Lower lobe of right lung (tissue), 2 donors: ENCODE measurements around the gene SMAD9. TPM values are rescaled to one million over a fixed set of nuclear protein-coding genes. Genes with fewer than 3 reads are reported as not detected.

Source experiments
- ATAC-seq, 2 donors: fragments of 200-7000 bp; cut with Tn5 transposase; one replicate each; pipeline ENCODE4 v1.9.1; 2020 to 2022; ENCODE audit warnings: mild to moderate bottlenecking in 2 of 2, moderate library complexity in 2 of 2
- DNase-seq: peaks from one replicate; pipeline ENCODE4 v3.0.0-alpha.2; 2020
- H3K27ac ChIP-seq: fragments of 200-600 bp; one replicate; pipeline ENCODE4 v1.8.0; 2022
- H3K27me3 ChIP-seq: fragments of 200-600 bp; one replicate; pipeline ENCODE4 v1.8.0; 2022; ENCODE audit warnings: low read depth
- H3K36me3 ChIP-seq: fragments of 200-600 bp; one replicate; pipeline ENCODE4 v1.8.0; 2022; ENCODE audit warnings: mild to moderate bottlenecking
- H3K4me1 ChIP-seq: fragments of 200-600 bp; one replicate; pipeline ENCODE4 v1.8.0; 2022
- H3K4me3 ChIP-seq: fragments of 200-600 bp; one replicate; pipeline ENCODE4 v1.8.0; 2022; ENCODE audit warnings: mild to moderate bottlenecking
- H3K9me3 ChIP-seq: fragments of 200-600 bp; one replicate; pipeline ENCODE4 v1.8.0; 2022
- intact Hi-C: fragments of 100-400 bp; cut with DNase I; formaldehyde crosslinking; loops from one replicate; pipeline ENCODE4 v1.11.0; 2022
- total RNA-seq: library from RNA; stranded (reverse); fragmentation: NEBNext Ultra II Directional; extraction: Animal tissue kit (Norgen Biotek cat#: 25700); gene quantifications from one replicate; pipeline ENCODE4 v1.2.1, GENCODE V29; 2021
- TF ChIP-seq, protein P1 (sequence below): fragments of 200-600 bp; IDR thresholded peaks from one replicate; pipeline ENCODE4 v1.8.0; 2022; ENCODE audit warnings: antibody characterized with exemption, mild to moderate bottlenecking
- donor health status: DM: no; HTN: yes; CAD: no; lungs with severe emphysema.

Gene SMAD9
- total RNA-seq, 1 donor from 2014 or later, result 17.6 TPM

DNA sequence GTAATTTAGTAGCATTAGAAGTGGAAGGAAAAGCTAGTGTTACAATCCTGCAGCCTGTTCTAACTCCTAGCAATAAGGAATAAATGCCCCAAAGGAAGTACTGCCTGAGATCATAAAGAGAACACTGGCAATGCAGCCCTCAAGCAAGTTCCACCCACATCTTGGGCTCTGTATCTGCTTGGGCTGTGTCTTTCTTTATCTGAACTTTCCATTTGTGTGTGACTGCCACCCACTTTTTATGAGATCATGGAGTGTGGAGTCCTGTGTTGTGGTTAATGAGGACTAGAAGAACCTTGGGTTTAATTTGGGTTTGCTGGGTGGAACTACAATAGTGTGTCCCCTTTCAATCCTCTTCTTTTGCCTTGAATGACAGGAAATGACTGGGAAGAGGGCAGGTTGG is 62.8 kb downstream of the SMAD9 start:
- Histone ChIP-seq H3K36me3 (no peaks in the 10 kb centered on the region), H3K27me3 (no peaks in the 10 kb centered on the region), H3K4me1 (no peaks in the 10 kb centered on the region), H3K27ac (no peak overlapping the region), H3K9me3 (no peaks in the 10 kb centered on the region), H3K4me3 (no peak overlapping the region)
- TF ChIP-seq, protein P1, sequence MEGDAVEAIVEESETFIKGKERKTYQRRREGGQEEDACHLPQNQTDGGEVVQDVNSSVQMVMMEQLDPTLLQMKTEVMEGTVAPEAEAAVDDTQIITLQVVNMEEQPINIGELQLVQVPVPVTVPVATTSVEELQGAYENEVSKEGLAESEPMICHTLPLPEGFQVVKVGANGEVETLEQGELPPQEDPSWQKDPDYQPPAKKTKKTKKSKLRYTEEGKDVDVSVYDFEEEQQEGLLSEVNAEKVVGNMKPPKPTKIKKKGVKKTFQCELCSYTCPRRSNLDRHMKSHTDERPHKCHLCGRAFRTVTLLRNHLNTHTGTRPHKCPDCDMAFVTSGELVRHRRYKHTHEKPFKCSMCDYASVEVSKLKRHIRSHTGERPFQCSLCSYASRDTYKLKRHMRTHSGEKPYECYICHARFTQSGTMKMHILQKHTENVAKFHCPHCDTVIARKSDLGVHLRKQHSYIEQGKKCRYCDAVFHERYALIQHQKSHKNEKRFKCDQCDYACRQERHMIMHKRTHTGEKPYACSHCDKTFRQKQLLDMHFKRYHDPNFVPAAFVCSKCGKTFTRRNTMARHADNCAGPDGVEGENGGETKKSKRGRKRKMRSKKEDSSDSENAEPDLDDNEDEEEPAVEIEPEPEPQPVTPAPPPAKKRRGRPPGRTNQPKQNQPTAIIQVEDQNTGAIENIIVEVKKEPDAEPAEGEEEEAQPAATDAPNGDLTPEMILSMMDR, result no peak
- no peak for DNase-seq
- intact Hi-C loops, result no loop called here
- no peak for ATAC-seq

DNA sequence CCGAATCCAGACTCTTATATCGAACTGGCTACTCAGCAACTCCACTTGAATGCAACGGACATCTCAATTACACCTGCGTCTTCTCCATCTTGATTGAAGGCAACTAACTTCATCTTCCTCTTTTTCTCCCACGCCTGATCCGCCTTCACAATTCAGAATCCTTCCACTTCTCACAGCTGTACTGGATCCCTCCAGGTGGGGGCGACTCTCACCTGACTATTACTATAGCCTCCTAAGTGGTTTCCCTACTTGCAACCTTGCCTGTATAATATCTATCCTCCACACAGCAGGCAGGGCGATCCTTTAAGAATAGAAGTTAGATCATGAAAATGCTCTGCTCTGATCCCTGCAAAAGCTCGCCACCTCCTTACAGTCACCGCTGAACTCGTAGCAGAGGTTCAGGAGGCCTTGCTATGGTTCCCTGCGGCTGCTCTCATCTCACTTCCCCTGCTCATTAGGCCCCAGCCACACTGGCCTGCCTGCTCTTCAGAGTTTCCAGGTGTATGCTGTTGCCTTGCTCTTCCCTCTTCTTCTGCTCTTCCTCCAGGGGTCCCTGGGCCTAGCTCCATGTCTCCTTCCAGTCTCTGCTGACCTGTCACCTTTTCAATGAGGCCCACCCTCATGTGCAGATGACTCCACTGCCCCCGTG is 69.1 kb downstream of the SMAD9 start:
- ATAC-seq, result peak in 1 of 2 donors; percentile 30
- H3K4me1 ChIP-seq, result peaks cover 5% of the 10 kb centered on the region
- TF ChIP-seq, protein P1, result peak; percentile 25
- H3K4me3 ChIP-seq, result no peak overlapping the region
- intact Hi-C loops, result no loop called here
- H3K27ac ChIP-seq, result no peak overlapping the region
- no peak for DNase-seq
- no peaks in the 10 kb centered on the region for H3K9me3 ChIP-seq
- H3K27me3 ChIP-seq, result no peaks in the 10 kb centered on the region
- peaks cover 8% of the 10 kb centered on the region for H3K36me3 ChIP-seq

DNA sequence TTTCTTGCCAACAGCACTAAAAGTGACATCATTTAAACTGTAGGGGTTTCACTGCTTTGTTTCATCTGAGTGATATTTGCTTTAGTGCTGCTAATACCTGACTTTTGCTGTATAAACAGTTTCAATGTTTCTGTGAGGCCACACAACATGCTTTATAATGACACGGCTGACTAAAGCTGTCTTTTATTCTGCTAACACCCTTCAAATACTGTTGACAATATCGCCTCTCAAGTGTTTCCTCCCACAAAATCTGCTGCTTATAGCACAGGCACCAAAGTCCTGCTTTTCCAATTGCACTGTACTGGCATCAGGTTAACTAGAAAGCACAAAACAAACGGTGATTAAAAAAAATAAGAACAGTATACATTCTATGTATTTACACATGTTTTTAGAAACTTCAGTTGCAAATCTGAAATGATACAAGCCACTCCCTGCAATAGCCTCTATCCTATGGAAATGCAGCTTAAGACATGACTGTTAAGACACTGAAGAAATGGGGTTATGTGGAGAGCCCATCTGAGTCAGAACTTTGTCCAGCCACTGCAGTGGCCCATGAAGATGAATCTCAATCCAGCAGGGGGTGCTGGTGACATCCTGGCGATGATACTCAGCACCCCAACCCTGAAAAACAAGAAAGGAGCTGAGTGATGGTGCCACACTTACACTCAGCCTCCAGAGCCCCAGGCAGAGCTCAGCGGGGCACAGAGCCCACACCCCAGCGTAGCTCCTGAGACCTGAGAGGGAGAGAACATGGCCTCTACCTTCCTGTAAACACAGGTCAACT is 71.6 kb downstream of the SMAD9 start:
- no peak for DNase-seq
- no peak overlapping the region for H3K27ac ChIP-seq
- intact Hi-C loops, result no loop called here
- H3K36me3 ChIP-seq, result peaks cover 8% of the 10 kb centered on the region
- H3K4me3 ChIP-seq, result no peak overlapping the region
- ATAC-seq, result peak in 1 of 2 donors; percentile 9
- no peaks in the 10 kb centered on the region for H3K27me3 ChIP-seq
- H3K4me1 ChIP-seq, result peaks cover 5% of the 10 kb centered on the region
- no peaks in the 10 kb centered on the region for H3K9me3 ChIP-seq
- TF ChIP-seq, protein P1, result no peak

DNA sequence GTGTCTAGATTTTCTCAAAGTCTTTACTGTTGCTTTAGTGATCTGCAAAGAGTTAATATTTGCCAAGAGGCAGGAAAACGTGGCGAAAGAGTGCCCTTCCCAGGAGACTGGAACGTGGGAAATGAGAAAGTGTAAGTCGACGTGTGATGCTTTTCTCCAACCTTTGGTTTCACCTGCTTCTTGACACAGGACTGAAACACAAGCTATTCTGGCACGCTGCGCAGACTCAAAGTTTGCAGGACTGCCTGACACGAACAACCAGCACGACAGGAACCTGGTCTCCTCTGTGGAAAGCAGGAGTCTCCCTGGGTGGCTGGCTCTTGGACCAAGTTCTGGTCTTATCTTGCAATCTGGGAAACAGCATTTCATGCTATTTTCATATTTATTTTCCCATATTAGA is 72.4 kb downstream of the SMAD9 start:
- TF ChIP-seq, protein P1, result no peak
- Histone ChIP-seq H3K27me3 (no peaks in the 10 kb centered on the region), H3K27ac (no peak overlapping the region), H3K9me3 (no peaks in the 10 kb centered on the region), H3K4me3 (no peak overlapping the region), H3K4me1 (peaks cover 5% of the 10 kb centered on the region), H3K36me3 (peaks cover 8% of the 10 kb centered on the region)
- no peak for ATAC-seq
- intact Hi-C loops, result no loop called here
- no peak for DNase-seq

DNA sequence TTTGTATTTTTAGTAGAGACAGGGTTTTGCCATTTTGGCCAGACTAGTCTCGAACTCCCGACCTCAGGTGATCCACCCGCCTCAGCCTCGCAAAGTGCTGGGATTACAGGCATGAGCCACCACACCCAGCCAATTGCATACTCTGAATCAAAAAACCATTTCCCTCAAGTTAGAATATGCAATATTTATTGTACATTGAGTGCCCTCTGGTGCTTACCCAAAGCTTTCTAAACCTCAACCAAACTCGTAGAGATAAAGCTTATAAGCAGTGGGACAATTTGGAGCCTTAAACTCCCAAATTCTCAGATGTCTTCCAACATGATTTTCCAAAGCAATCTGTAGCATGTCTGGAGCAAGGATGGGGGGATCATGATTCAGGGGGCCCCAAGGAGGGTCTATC is 78.6 kb downstream of the SMAD9 start:
- H3K27me3 ChIP-seq, result no peaks in the 10 kb centered on the region
- no peaks in the 10 kb centered on the region for H3K36me3 ChIP-seq
- intact Hi-C loops, result no loop called here
- no peaks in the 10 kb centered on the region for H3K9me3 ChIP-seq
- TF ChIP-seq, protein P1, result no peak
- H3K4me1 ChIP-seq, result no peaks in the 10 kb centered on the region
- no peak overlapping the region for H3K4me3 ChIP-seq
- H3K27ac ChIP-seq, result no peak overlapping the region
- ATAC-seq, result peak in 1 of 2 donors; percentile 31
- DNase-seq, result no peak
